ENCODE results near the gene ANXA4.
"Not testable (repeated sequence)": the region's sequence is repeated elsewhere in the genome, so short reads cannot be mapped to it uniquely, and the experiment has no call there.

The ANXA4 gene

GRCh38 chr2:69815717-69816116, 73.8 kb downstream of the ANXA4 start:
- DNase-seq = no peak

- peak; percentile 36 for DNase-seq
Observed at GRCh38 chr2:69816923-69817542, 75.1 kb downstream of the ANXA4 start.

- no peak for DNase-seq
Observed at GRCh38 chr2:69817729-69818501, 76.0 kb downstream of the ANXA4 start.

DNA sequence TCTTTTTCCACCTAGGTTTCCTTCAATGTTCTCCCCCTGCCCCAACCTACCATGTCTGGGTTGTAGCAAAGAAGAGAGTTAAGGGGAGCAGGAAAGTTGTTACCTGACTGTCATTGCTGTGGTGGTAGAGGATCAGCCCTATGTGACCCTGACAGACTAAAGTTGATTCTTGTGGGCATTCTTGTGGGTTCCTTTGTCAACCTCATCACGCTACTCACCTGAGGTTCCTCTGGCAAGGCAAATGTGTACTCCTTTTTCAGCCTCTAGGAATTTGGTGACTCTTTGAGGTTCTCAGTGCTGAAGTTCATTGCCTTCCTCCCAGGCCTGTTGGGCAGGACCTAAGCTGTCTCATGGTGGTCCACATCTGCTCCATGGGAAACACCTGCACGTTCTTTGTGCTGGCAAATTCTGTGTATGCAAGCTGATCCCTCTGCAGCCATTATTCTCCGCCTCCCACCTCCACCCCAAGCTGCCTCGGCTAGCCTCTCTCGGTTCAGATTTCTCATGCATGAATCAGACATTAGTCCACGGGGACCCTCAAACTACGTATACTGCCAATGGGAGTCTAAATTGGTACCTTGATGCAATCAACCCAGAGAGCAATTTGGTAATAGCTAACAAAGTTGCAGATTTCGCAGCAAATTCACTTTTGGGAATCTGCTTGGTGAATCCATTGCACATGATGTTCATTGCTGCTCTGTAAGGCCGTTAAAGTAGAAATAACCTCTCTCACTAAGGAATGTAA, 86.0 kb downstream of the ANXA4 start:
- DNase-seq = no peak

GRCh38 chr2:69828938-69829255, 87.0 kb downstream of the ANXA4 start:
- no peak for DNase-seq

DNA sequence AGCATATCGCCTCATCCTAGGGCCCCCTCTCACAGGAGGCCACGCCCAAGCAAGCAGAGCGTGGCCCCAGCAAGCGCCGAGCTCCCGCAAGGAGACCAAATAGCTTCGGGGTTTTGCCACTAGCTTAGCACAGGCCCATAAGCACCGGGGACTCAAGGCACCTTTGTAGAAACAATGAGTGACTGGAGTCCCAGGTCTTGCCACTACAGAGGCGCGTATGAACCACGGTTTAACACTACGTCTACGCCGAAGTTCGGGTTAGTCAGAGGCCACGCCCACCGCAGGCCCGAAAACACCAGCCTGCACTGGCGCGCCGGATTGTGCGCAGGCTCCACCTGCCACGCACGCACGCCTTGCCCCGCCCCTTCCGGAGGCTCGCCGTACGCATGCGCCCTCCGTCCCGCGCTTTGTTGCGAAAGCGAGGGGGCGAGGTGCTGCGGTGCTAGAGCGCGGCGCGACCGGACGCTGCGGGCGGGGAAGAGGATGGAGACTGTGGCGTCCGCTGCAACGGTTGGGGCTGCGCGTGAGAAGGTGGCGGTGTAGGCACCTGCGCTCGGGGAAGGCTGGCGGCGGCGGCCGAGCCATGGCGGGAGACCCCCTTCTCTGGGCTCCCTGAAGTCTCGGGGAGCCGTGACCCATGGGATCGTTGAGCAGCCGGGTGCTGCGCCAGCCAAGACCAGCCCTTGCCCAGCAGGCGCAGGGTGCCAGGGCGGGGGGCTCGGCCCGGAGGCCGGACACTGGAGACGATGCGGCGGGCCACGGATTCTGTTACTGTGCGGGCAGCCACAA, 87.5 kb downstream of the ANXA4 start, which contains the start of gene GMCL1:
GMCL1 (plus strand) TSS at position 405 of the 789 bp plus-strand sequence; CDS start at position 638, 233 bp downstream.
- DNase-seq = peak; percentile 64

DNA sequence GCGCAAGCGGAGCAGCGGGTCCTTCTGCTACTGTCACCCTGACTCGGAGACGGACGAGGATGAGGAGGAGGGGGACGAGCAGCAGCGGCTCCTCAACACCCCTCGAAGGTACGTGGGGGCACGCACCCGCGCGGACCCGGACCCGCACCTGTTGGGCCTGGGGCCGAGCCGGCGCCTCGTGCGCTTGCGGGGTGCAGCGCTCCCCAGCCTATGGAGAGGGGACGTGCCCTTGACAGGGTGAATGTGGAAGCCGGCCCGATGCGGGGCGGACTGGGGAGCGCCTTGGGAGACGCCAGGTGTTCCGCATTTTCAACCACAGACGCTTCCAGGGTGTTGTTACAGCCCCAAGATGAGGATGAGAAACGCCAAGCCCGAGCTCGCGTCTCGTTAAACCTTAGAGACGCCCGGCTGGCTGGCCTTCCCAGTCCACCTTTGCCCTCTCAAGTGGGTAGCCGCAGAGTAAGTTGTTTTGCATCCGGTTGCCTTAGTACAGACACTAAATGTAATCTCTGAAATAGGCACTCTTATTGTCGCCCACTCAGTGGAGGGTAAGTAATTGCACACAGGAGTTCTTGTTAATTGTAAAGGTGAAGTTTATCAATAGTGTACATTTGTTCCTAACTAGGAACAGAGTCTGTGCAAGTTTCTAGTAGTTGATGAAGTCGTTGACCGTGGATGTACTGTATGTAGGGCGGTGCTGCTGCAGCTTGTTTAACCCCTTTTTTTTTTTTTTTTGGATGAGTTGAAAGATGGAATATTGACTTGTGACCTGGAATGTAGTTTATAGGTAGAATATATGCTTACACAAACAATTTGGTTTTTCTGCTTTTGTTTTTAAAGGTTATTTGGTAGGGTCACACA, 88.3 kb downstream of the ANXA4 start:
- DNase-seq = no peak

- DNase-seq = not testable (repeated sequence)
Observed at GRCh38 chr2:69830906-69831241, 88.9 kb downstream of the ANXA4 start.

- no peak for DNase-seq
Observed at GRCh38 chr2:69831354-69831905, 89.5 kb downstream of the ANXA4 start.

GRCh38 chr2:69833752-69834151, 91.8 kb downstream of the ANXA4 start:
- DNase-seq = no peak

DNA sequence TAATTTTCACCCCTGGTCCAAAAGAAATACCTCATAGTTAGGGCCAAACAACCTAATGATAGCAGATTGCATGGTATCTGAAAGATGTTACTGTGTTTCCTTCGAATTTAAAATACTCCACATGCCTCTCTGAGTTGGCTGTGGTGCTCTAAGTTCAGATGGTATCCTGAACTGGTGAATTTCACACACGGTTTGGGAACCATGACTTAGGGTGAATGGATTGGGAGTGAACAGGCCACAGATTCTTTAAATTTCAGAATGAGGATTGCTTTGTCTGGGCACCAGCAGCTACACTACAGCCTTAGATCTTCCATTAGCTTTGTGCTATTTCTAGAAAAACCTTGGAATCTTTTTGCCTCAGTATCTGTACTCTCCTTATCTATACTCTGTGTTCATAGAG, 93.7 kb downstream of the ANXA4 start:
- no peak for DNase-seq

DNA sequence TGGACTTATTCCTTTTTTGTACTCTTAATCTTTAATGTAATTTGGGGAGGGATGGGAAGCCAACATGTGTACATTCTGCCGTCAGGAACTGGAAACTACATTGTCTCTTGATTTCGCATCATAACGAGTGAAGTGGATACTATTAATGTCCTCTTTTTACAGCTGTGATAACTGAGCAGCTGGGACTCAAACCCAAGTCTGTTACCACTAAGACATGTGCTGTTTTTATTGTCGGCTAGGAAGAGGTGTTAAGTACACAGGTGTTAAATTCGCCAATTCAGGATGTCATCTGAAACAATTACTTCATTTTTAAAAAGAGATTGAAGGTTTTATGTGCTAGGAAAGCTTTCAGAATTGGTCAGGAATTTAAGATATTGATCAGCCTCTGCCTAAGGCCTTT, 94.4 kb downstream of the ANXA4 start:
- DNase-seq = no peak

DNA sequence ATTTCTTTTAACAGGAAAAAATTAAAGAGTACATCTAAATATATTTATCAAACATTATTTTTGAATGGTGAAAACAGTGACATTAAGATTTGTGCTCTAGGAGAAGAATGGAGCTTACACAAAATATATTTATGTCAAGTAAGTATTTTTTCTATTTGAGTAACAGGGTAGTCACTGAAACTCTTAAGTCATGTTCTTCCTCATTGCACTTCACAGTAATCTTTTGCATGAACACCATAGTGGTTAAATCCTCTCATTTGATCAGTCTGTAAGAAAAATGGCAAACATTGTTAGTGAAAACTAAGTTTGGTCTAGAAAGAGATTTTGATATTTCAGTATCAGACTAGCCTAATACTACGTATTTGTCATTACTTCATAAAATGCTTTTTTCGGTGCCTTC, 95.6 kb downstream of the ANXA4 start:
- no peak for DNase-seq

GRCh38 chr2:69843993-69844392, 102.1 kb downstream of the ANXA4 start:
- DNase-seq = no peak

- no peak for DNase-seq
Observed at GRCh38 chr2:69844560-69844959, 102.6 kb downstream of the ANXA4 start.

GRCh38 chr2:69846182-69847067, 104.5 kb downstream of the ANXA4 start:
- DNase-seq = no peak

GRCh38 chr2:69847068-69847828, 105.3 kb downstream of the ANXA4 start:
- DNase-seq = no peak

DNA sequence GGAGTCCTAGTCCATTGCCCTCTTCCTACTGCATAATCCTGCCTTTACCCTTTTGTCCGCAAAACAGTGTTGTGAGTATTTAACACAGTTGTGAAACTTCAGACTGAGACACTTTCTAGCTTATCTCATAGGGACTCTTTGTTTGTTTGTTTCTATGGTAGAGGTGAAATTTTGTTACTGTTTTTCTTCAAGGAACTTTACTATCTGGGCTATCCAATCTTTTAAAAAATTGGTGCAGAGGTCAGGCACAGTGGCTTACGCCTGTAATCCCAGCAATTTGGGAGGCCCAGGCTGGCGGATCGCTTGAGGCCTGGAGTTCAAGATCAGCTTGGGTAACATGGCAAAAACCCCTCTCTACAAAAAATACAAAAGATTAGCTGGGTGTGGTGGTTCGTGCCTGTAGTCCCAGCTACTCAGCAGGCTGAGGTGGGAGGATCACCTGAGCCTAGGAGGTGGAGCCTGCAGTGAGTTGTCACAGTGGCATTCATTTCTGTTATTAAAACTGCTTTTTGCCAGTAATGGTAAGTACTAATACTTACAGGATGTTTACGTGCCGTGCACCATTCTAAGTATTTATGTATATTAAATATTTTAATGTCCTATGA, 106.4 kb downstream of the ANXA4 start:
- no peak for DNase-seq

- no peak for DNase-seq
Observed at GRCh38 chr2:69858261-69858660, 116.3 kb downstream of the ANXA4 start.

DNA sequence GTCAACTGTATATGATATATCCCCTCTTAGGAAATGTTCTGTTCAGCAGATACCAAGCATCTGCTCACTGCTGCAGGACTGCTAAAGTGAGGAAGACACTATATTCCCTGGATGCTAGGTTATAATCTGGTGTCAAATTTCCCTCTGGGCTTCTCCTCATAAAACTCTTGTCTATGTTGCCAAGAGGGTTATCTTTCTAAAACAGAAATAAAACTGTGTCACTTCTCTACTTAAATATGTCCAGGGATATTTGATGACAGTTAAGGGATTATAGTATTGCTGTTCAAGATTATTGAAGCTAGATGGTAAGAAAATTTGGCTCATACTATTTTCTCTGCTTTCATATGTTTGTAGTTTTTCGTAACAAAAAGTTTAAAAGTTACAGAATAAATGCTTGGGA, 121.4 kb downstream of the ANXA4 start:
- DNase-seq = no peak

Data from SHP77 treated with DMSO at 0.1 percent for 48 hours (cell line).